Subcutaneous adipose tissue (tissue), 4 donors: Measurements from ENCODE around the gene PTPRN2. TPM values are rescaled to one million over a fixed set of nuclear protein-coding genes. Genes with fewer than 3 reads are reported as not detected.

Source experiments
- total RNA-seq, 4 donors: library from RNA; depleted of rRNA; stranded (reverse); fragments of >200 nt; gene quantifications; one replicate each; pipeline ENCODE4 v1.1.0, GENCODE V29; 2016
- TF ChIP-seq, protein P1 (sequence below): fragments of 450-650 bp; IDR thresholded peaks from one replicate; pipeline ENCODE4 v1.5.1; 2016; ENCODE audit warnings: low read depth, mild to moderate bottlenecking, control low read depth, antibody characterized with exemption, moderate library complexity

Gene PTPRN2
- total RNA-seq, 4 donors from 2014 or later: 2.0 to 4.6 (median 3.7) TPM

DNA sequence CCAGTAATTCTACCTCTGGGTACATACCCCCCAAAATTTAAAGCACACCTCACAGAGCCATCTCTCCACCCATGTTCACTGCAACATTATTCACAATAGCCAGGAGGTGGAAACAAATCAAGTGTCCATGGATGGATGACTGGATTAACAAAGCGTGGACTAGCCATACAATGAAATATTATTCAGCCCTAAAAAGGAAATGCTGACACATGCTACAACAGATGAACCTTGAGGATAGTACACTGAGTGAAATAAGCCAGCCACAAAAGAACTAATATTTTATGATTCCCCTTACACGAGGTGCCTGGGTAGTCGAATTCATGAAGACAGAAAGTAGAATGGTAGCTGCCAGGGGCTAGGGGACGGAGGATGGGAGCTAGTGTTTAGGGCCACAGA, 31.1 kb upstream of the PTPRN2 start:
- TF ChIP-seq, protein P1, sequence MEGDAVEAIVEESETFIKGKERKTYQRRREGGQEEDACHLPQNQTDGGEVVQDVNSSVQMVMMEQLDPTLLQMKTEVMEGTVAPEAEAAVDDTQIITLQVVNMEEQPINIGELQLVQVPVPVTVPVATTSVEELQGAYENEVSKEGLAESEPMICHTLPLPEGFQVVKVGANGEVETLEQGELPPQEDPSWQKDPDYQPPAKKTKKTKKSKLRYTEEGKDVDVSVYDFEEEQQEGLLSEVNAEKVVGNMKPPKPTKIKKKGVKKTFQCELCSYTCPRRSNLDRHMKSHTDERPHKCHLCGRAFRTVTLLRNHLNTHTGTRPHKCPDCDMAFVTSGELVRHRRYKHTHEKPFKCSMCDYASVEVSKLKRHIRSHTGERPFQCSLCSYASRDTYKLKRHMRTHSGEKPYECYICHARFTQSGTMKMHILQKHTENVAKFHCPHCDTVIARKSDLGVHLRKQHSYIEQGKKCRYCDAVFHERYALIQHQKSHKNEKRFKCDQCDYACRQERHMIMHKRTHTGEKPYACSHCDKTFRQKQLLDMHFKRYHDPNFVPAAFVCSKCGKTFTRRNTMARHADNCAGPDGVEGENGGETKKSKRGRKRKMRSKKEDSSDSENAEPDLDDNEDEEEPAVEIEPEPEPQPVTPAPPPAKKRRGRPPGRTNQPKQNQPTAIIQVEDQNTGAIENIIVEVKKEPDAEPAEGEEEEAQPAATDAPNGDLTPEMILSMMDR: no peak

DNA sequence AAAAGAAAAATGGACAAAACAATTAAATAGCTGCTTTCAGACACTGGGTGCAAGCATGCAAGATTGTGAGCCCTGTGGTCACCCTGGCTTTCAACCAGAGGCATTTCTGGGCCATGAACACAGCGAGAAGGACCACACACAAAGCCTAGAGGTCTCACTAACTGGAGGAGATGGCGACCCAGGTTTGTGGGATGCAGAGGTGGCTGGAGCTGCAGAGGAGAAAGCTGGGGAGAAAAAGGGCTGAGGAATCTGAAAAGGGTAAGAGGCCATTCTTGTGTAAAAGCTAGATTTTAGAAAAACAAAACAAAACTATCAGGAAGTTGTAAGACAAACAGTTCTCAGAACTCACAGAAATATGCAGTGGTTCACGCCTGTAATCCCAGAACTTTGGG, 30.1 kb upstream of the PTPRN2 start:
- TF ChIP-seq, protein P1: no peak

DNA sequence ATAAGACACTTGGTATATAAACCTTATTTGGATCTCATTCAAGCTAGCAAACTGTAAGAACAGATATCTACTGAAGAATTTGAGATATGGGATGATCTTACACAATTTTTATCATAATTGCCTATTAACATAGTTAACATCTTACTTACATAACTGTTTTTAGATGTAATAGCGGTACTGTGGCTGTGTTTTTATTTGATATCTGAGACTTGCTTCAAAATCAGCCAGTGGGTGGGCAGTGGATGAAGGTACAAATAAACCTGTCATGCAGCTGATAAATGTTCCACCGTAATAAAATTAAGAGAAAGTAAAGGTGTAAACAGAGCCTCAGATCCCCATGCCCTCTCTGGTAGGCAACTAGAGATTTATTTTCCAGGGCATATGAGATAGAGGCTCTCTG, 28.4 kb upstream of the PTPRN2 start:
- TF ChIP-seq, protein P1: no peak

DNA sequence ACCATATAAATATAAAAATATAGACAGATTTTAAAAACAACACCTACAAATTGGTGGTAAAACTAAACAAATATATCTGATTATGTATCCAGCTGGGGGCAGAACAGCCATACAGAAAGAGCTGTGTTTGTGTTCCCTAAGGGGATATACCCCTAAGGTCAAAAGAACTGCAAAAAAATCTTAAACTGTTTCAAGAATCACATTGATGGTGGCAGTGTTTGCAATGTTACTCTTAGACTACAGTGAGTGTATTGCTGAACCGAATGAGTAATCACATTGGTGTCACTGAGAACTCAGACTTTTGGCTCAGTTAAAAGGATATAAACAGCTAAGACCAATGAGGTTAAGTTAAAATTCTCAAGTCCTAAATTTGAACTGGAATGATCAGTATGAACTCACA, 27.1 kb upstream of the PTPRN2 start:
- TF ChIP-seq, protein P1: no peak

DNA sequence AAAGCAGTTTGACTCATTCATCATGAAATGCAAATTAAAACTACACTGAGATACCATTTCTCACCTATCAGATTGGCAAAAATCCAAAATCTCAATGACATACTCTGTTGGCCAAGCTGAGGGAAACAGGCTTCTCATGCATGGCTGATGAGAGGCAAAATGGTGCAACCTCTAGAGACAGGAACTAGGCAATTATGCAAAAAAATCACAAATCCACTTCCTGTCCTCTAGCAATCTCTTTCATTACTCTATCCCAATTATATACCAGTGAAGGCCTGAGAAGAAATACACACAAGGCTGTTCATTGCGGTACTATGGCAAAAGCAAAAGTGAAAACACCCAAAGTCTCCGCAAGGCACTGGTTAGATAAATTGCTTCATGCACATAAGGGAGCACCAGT, 25.9 kb upstream of the PTPRN2 start:
- TF ChIP-seq, protein P1: no peak

DNA sequence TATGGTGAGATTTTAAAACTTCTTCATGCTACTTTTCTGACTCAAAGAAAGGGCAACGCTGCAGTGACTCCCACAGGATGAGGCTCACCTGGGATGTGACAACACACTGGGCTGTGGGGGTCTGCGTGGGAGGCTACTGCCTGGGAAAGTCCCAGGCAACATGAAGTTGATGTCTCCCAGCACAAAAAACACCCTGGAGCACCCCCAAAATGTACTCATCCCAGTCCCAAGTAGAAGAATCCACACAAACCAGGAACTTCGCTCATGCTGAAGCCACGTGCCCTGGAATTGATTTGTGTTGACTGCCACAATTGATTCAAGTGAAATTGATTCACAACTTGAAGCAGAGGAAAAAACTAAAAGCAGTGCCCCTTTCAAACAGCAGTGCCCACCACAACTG, 24.9 kb upstream of the PTPRN2 start:
- TF ChIP-seq, protein P1: no peak

DNA sequence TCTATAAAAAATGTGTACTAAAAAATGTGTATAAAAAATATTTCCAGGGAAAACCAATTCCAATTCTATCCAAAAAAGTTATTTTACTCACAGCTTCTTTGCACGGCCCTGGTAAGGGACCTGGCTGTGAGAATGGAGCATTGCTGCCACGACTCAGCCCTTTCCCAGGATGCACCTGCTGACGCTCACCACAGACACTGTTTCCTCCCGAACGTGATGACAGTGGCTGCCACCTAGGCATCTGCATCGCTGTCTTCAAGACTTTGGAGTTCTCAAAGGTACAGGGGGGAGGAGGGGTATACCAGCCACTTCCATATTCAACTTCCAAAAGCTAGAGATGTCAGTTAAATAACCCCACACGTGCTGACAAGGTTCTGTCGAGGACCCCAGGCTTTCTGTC, 23.9 kb upstream of the PTPRN2 start:
- TF ChIP-seq, protein P1: no peak
